ENCODE results near the gene VAMP1. TPM values are rescaled to one million over a fixed set of nuclear protein-coding genes. Genes with fewer than 3 reads are reported as not detected.

VAMP1 gene
- total and polyA plus RNA-seq, 4 donors: 38.3 to 279 (median 232) TPM

GRCh38 chr12:6464531-6464930 is 5.9 kb downstream of the VAMP1 start:
- no peak for DNase-seq (ENCODE audit: low read depth in 4 of 6, low spot score in 6 of 6)
- no peaks in the 10 kb centered on the region for H3K9me3 ChIP-seq (ENCODE audit: control insufficient read depth, insufficient read depth, low read length)
- no peaks in the 10 kb centered on the region for H3K4me1 ChIP-seq (ENCODE audit: control insufficient read depth, insufficient read depth, low read length)
- no peak overlapping the region for H3K4me3 ChIP-seq (ENCODE audit: low read depth, low read length)
- no peaks in the 10 kb centered on the region for H3K27me3 ChIP-seq (ENCODE audit: control insufficient read depth, insufficient read depth, low read length)
- no peak overlapping the region for H3K27ac ChIP-seq (ENCODE audit: low read depth, low read length)
- 87% methylated on average over 8 of the region's 8 CpGs for WGBS (ENCODE audit: insufficient coverage)
- peaks cover 55% of the 10 kb centered on the region for H3K36me3 ChIP-seq (ENCODE audit: control insufficient read depth, insufficient read depth, low read length)

DNA sequence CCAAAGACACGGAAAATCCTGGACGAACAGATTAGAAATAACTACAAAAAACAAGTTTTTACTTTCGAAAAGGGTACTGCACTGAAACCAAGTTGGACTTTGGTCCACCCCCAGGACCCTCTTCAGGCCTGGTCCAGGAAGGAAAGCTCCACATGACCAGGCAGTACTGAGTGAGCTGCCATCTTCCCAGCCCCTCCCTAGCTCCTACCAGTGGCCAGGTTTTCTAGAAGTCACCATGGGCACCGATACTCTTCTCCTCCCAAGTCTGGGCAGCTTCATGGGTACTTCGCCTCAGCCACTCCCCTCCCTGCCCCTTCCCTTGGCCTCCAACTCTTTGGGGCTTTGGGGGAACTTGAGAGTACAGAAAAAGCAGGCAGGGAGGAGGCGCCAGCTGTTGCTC is 6.6 kb downstream of the VAMP1 start:
- Histone ChIP-seq H3K4me1 (ENCODE audit: control insufficient read depth, insufficient read depth, low read length) (peaks cover 2% of the 10 kb centered on the region), H3K27me3 (ENCODE audit: control insufficient read depth, insufficient read depth, low read length) (no peaks in the 10 kb centered on the region), H3K27ac (ENCODE audit: low read depth, low read length) (no peak overlapping the region), H3K36me3 (ENCODE audit: control insufficient read depth, insufficient read depth, low read length) (peaks cover 56% of the 10 kb centered on the region), H3K9me3 (ENCODE audit: control insufficient read depth, insufficient read depth, low read length) (no peaks in the 10 kb centered on the region), H3K4me3 (ENCODE audit: low read depth, low read length) (no peak overlapping the region)
- no peak for DNase-seq (ENCODE audit: low read depth in 4 of 6, low spot score in 6 of 6)
- WGBS (ENCODE audit: insufficient coverage): 95% methylated on average over 4 of the region's 6 CpGs

GRCh38 chr12:6463216-6463615 is 7.3 kb downstream of the VAMP1 start:
- H3K27me3 ChIP-seq (ENCODE audit: control insufficient read depth, insufficient read depth, low read length): no peaks in the 10 kb centered on the region
- H3K4me1 ChIP-seq (ENCODE audit: control insufficient read depth, insufficient read depth, low read length): peaks cover 6% of the 10 kb centered on the region
- no peaks in the 10 kb centered on the region for H3K9me3 ChIP-seq (ENCODE audit: control insufficient read depth, insufficient read depth, low read length)
- H3K4me3 ChIP-seq (ENCODE audit: low read depth, low read length): no peak overlapping the region
- H3K27ac ChIP-seq (ENCODE audit: low read depth, low read length): no peak overlapping the region
- DNase-seq (ENCODE audit: low read depth in 4 of 6, low spot score in 6 of 6): no peak
- peaks cover 63% of the 10 kb centered on the region for H3K36me3 ChIP-seq (ENCODE audit: control insufficient read depth, insufficient read depth, low read length)
- WGBS (ENCODE audit: insufficient coverage): 100% methylated on average over 4 of the region's 7 CpGs

GRCh38 chr12:6462234-6462995 is 8.1 kb downstream of the VAMP1 start:
- Histone ChIP-seq H3K27ac (ENCODE audit: low read depth, low read length) (no peak overlapping the region), H3K36me3 (ENCODE audit: control insufficient read depth, insufficient read depth, low read length) (peaks cover 70% of the 10 kb centered on the region), H3K9me3 (ENCODE audit: control insufficient read depth, insufficient read depth, low read length) (no peaks in the 10 kb centered on the region), H3K27me3 (ENCODE audit: control insufficient read depth, insufficient read depth, low read length) (no peaks in the 10 kb centered on the region), H3K4me1 (ENCODE audit: control insufficient read depth, insufficient read depth, low read length) (peaks cover 6% of the 10 kb centered on the region), H3K4me3 (ENCODE audit: low read depth, low read length) (no peak overlapping the region)
- WGBS (ENCODE audit: insufficient coverage): 92% methylated on average over 14 of the region's 14 CpGs
- no peak for DNase-seq (ENCODE audit: low read depth in 4 of 6, low spot score in 6 of 6)

DNA sequence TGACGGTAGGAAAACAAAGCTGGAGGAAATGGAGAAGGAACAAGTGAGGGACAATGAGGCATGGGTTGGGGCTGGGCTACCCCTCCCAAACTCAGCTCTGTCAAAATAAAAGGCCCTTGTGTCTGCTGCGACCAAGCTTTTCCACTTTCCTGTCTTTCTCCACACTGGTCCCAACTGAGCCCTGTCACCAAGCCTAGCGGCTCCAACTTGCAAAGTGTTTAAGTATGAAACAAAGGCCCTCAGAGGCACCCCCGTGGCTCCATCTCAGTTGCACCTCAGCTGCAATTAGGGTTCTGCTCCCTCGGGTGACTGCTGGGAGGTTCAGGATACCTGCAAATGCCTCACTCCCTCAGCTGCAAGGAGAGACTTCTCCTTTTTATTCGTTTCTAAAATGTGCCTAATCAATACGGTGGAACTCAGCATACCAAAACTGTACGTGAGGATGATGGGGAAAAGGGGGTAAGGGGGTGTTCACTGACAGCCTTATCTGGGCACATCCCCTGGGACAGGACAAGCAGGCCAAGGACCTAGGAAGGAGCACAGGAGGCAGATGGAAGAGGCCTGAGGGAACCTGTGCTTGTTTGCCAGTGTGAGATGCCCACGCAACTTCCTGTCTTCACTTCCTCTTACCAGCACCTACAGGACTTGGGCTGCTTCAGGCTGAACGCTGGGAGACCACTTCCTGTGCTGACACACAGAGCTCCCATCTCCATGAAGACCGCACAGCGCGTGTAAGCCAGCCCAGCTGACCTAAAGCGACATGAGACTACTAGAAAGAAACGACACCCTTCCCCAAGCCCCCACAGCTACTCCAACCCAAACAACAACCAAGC is 8.9 kb downstream of the VAMP1 start:
- Histone ChIP-seq H3K27me3 (ENCODE audit: control insufficient read depth, insufficient read depth, low read length) (no peaks in the 10 kb centered on the region), H3K4me1 (ENCODE audit: control insufficient read depth, insufficient read depth, low read length) (peaks cover 6% of the 10 kb centered on the region), H3K9me3 (ENCODE audit: control insufficient read depth, insufficient read depth, low read length) (no peaks in the 10 kb centered on the region), H3K4me3 (ENCODE audit: low read depth, low read length) (no peak overlapping the region), H3K36me3 (ENCODE audit: control insufficient read depth, insufficient read depth, low read length) (peaks cover 74% of the 10 kb centered on the region), H3K27ac (ENCODE audit: low read depth, low read length) (no peak overlapping the region)
- no peak for DNase-seq (ENCODE audit: low read depth in 4 of 6, low spot score in 6 of 6)
- 74% methylated on average over 7 of the region's 15 CpGs for WGBS (ENCODE audit: insufficient coverage)

DNA sequence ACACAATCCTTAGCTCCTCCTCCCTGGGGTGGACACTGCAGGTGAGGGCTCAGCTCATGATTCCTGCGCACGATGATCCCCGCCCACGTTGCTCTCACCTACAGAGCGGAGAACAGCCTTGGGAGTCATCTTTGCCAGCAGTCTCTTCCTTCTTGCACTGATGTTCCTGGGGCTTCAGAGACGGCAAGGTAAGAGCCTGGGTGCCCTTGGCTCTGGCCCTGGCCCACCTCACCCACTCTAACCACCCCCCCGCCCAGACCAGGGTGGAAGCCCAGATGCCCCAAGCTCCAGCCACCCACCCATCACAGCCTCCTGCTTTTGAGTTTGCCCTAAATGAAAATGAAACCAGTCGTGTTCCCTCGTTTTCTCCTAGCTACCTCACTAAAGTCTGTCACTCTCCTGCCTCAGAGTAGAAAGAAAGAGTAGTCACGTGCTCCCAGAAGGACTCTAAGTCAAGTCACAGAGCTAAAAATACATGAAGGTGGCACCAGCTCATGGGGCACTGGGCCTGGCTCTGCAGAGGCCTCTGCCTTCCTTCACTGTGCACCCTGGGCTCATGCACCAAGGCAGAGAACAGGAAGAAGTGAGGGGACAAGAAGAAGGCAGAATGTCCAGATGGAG is 9.6 kb downstream of the VAMP1 start:
- Histone ChIP-seq H3K27me3 (ENCODE audit: control insufficient read depth, insufficient read depth, low read length) (no peaks in the 10 kb centered on the region), H3K4me3 (ENCODE audit: low read depth, low read length) (no peak overlapping the region), H3K27ac (ENCODE audit: low read depth, low read length) (no peak overlapping the region), H3K36me3 (ENCODE audit: control insufficient read depth, insufficient read depth, low read length) (peaks cover 69% of the 10 kb centered on the region), H3K4me1 (ENCODE audit: control insufficient read depth, insufficient read depth, low read length) (peaks cover 6% of the 10 kb centered on the region), H3K9me3 (ENCODE audit: control insufficient read depth, insufficient read depth, low read length) (no peaks in the 10 kb centered on the region)
- DNase-seq (ENCODE audit: low read depth in 4 of 6, low spot score in 6 of 6): no peak
- 89% methylated on average over 10 of the region's 10 CpGs for WGBS (ENCODE audit: insufficient coverage)

- H3K27me3 ChIP-seq (ENCODE audit: control insufficient read depth, insufficient read depth, low read length): no peaks in the 10 kb centered on the region
- H3K27ac ChIP-seq (ENCODE audit: low read depth, low read length): no peak overlapping the region
- no peaks in the 10 kb centered on the region for H3K9me3 ChIP-seq (ENCODE audit: control insufficient read depth, insufficient read depth, low read length)
- peak in 1 of 6 donors; percentile 7 for DNase-seq (ENCODE audit: low read depth in 4 of 6, low spot score in 6 of 6)
- peaks cover 56% of the 10 kb centered on the region for H3K36me3 ChIP-seq (ENCODE audit: control insufficient read depth, insufficient read depth, low read length)
- H3K4me3 ChIP-seq (ENCODE audit: low read depth, low read length): no peak overlapping the region
- 92% methylated on average over 2 of the region's 2 CpGs for WGBS (ENCODE audit: insufficient coverage)
- peaks cover 6% of the 10 kb centered on the region for H3K4me1 ChIP-seq (ENCODE audit: control insufficient read depth, insufficient read depth, low read length)
These were observed 11.5 kb downstream of the VAMP1 start for GRCh38 chr12:6459004-6459337.

GRCh38 chr12:6458281-6459003 is 12.0 kb downstream of the VAMP1 start:
- H3K27ac ChIP-seq (ENCODE audit: low read depth, low read length): no peak overlapping the region
- no peaks in the 10 kb centered on the region for H3K27me3 ChIP-seq (ENCODE audit: control insufficient read depth, insufficient read depth, low read length)
- H3K4me3 ChIP-seq (ENCODE audit: low read depth, low read length): no peak overlapping the region
- WGBS (ENCODE audit: insufficient coverage): 94% methylated on average over 10 of the region's 14 CpGs
- H3K4me1 ChIP-seq (ENCODE audit: control insufficient read depth, insufficient read depth, low read length): peaks cover 7% of the 10 kb centered on the region
- no peak for DNase-seq (ENCODE audit: low read depth in 4 of 6, low spot score in 6 of 6)
- no peaks in the 10 kb centered on the region for H3K9me3 ChIP-seq (ENCODE audit: control insufficient read depth, insufficient read depth, low read length)
- peaks cover 57% of the 10 kb centered on the region for H3K36me3 ChIP-seq (ENCODE audit: control insufficient read depth, insufficient read depth, low read length)

DNA sequence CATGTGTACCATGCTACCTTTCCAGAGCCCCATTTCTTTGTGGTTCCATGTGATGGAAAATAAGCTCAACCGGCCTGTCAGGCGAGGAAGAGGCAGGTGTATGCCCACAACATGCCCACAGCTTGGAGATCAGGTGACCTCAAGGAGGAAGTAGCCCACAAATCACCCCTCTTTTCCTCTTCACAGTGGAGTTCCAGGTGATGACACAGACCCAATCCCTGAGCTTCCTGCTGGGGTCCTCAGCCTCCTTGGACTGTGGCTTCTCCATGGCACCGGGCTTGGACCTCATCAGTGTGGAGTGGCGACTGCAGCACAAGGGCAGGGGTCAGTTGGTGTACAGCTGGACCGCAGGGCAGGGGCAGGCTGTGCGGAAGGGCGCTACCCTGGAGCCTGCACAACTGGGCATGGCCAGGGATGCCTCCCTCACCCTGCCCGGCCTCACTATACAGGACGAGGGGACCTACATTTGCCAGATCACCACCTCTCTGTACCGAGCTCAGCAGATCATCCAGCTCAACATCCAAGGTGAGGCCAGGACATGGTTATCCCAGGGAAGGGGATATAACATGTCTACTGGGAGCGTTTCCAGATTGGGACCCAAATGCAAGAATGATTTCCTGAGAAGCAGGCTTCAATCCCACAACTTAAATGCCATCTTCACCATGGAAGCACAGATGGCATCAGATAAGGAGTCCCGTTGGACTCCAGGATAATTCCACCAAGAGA is 13.1 kb downstream of the VAMP1 start:
- Histone ChIP-seq H3K9me3 (ENCODE audit: control insufficient read depth, insufficient read depth, low read length) (no peaks in the 10 kb centered on the region), H3K4me3 (ENCODE audit: low read depth, low read length) (no peak overlapping the region), H3K27ac (ENCODE audit: low read depth, low read length) (no peak overlapping the region), H3K27me3 (ENCODE audit: control insufficient read depth, insufficient read depth, low read length) (no peaks in the 10 kb centered on the region), H3K4me1 (ENCODE audit: control insufficient read depth, insufficient read depth, low read length) (peaks cover 18% of the 10 kb centered on the region), H3K36me3 (ENCODE audit: control insufficient read depth, insufficient read depth, low read length) (peaks cover 50% of the 10 kb centered on the region)
- 91% methylated on average over 12 of the region's 12 CpGs for WGBS (ENCODE audit: insufficient coverage)
- DNase-seq (ENCODE audit: low read depth in 4 of 6, low spot score in 6 of 6): no peak
